ENCODE data around the gene CENATAC. TPM values are rescaled to one million over a fixed set of nuclear protein-coding genes. Genes with fewer than 3 reads are reported as not detected.

CENATAC gene
- total RNA-seq, 1 experiment from 2014 or later, result 185 TPM

DNA sequence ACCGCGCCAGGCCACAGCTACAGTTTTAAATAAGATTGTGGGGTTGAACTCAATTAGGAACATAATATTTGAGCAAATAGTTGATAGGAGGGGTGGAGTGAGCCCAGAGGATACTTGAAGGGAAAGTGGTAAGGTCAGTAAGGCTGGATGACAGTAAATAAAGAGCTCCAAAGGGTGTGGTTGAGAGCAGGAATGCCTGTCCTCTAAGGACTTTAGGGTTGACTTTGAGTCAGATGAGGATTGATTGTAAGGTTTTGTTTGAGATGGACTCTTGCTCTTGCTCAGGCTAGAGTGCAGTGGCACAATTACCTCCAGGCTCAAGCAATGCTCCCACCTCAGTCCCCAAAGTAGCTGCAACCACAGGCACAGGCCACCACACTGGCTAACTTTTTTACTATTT lies 24.0 kb upstream of the CENATAC start:
- no peaks in the 10 kb centered on the region for H3K9me3 ChIP-seq
- no peaks in the 10 kb centered on the region for H3K27me3 ChIP-seq (replicated peaks; ENCODE audit: control insufficient read depth, insufficient read depth, low read length)
- no peaks in the 10 kb centered on the region for H3K36me3 ChIP-seq (ENCODE audit: control insufficient read depth, insufficient read depth, low read length)
- intact Hi-C loops (cut with micrococcal nuclease; ENCODE audit: unreplicated experiment), result no loop called here
- Mint-ChIP-seq H3K27ac (ENCODE audit: unreplicated experiment) (no peak overlapping the region), H3K4me3 (ENCODE audit: unreplicated experiment) (no peak overlapping the region), H3K27me3 (ENCODE audit: insufficient read depth, unreplicated experiment) (no peaks in the 10 kb centered on the region), H3K36me3 (ENCODE audit: insufficient read depth, unreplicated experiment) (peaks cover 5% of the 10 kb centered on the region), H3K4me1 (ENCODE audit: low read depth, unreplicated experiment) (peaks cover 16% of the 10 kb centered on the region), H3K9me3 (ENCODE audit: unreplicated experiment) (peaks cover 18% of the 10 kb centered on the region)
- no peak overlapping the region for H3K4me3 ChIP-seq (ENCODE audit: low read depth, low read length)
- ChIA-PET CTCF (interaction anchor here (0.6 to 1.1 kb wide), 3 partner anchors 12 to 1145 kb away, joined by 3 to 5 read pairs (median 3); no protein-coding TSS in a partner anchor), POLR2A (interaction anchor here (0.6 to 1.0 kb wide), 4 partner anchors 25 to 65 kb away, joined by 3 to 13 read pairs (median 4); no protein-coding TSS in a partner anchor)
- no peak for DNase-seq
- H3K4me1 ChIP-seq, result peaks cover 6% of the 10 kb centered on the region
- BruUV-seq (replicated peaks), result no TSS peak
- no peak for TF ChIP-seq CTCF (IDR thresholded peaks at IDR 0.05; ENCODE audit: insufficient read depth in 1 of 2, low read depth in 1 of 2, low read length in 1 of 2, severe bottlenecking in 1 of 2, unreplicated experiment in 1 of 2)

- H3K4me3 Mint-ChIP-seq (ENCODE audit: unreplicated experiment), result no peak overlapping the region
- no peak for DNase-seq
- no peaks in the 10 kb centered on the region for H3K27me3 ChIP-seq (replicated peaks; ENCODE audit: control insufficient read depth, insufficient read depth, low read length)
- no peak for TF ChIP-seq CTCF (IDR thresholded peaks at IDR 0.05; ENCODE audit: insufficient read depth in 1 of 2, low read depth in 1 of 2, low read length in 1 of 2, severe bottlenecking in 1 of 2, unreplicated experiment in 1 of 2)
- ChIA-PET POLR2A (no interaction called here), CTCF (no interaction called here)
- H3K36me3 ChIP-seq (ENCODE audit: control insufficient read depth, insufficient read depth, low read length), result no peaks in the 10 kb centered on the region
- no peaks in the 10 kb centered on the region for H3K36me3 Mint-ChIP-seq (ENCODE audit: insufficient read depth, unreplicated experiment)
- no peak overlapping the region for H3K27ac Mint-ChIP-seq (ENCODE audit: unreplicated experiment)
- H3K4me1 Mint-ChIP-seq (ENCODE audit: low read depth, unreplicated experiment), result peaks cover 16% of the 10 kb centered on the region
- no TSS peak for BruUV-seq (replicated peaks)
- H3K9me3 Mint-ChIP-seq (ENCODE audit: unreplicated experiment), result peaks cover 10% of the 10 kb centered on the region
- H3K27me3 Mint-ChIP-seq (ENCODE audit: insufficient read depth, unreplicated experiment), result no peaks in the 10 kb centered on the region
- H3K9me3 ChIP-seq, result no peaks in the 10 kb centered on the region
- peaks cover 6% of the 10 kb centered on the region for H3K4me1 ChIP-seq
- no peak overlapping the region for H3K4me3 ChIP-seq (ENCODE audit: low read depth, low read length)
- intact Hi-C loops (cut with micrococcal nuclease; ENCODE audit: unreplicated experiment), result no loop called here
Observed at GRCh38 chr11:118975771-118976709, 21.9 kb upstream of the CENATAC start.

- ChIA-PET POLR2A (no interaction called here), CTCF (no interaction called here)
- intact Hi-C loops (cut with micrococcal nuclease; ENCODE audit: unreplicated experiment), result no loop called here
- Histone ChIP-seq H3K4me3 (ENCODE audit: low read depth, low read length) (no peak overlapping the region), H3K27me3 (replicated peaks; ENCODE audit: control insufficient read depth, insufficient read depth, low read length) (no peaks in the 10 kb centered on the region), H3K9me3 (no peaks in the 10 kb centered on the region), H3K4me1 (no peaks in the 10 kb centered on the region), H3K36me3 (ENCODE audit: control insufficient read depth, insufficient read depth, low read length) (no peaks in the 10 kb centered on the region)
- BruUV-seq (replicated peaks), result no TSS peak
- Mint-ChIP-seq H3K27ac (ENCODE audit: unreplicated experiment) (no peak overlapping the region), H3K9me3 (ENCODE audit: unreplicated experiment) (no peaks in the 10 kb centered on the region), H3K36me3 (ENCODE audit: insufficient read depth, unreplicated experiment) (no peaks in the 10 kb centered on the region), H3K4me1 (ENCODE audit: low read depth, unreplicated experiment) (peaks cover 7% of the 10 kb centered on the region), H3K4me3 (ENCODE audit: unreplicated experiment) (no peak overlapping the region), H3K27me3 (ENCODE audit: insufficient read depth, unreplicated experiment) (no peaks in the 10 kb centered on the region)
- no peak for DNase-seq
- no peak for TF ChIP-seq CTCF (IDR thresholded peaks at IDR 0.05; ENCODE audit: insufficient read depth in 1 of 2, low read depth in 1 of 2, low read length in 1 of 2, severe bottlenecking in 1 of 2, unreplicated experiment in 1 of 2)
Observed at GRCh38 chr11:118979434-118979833, 18.5 kb upstream of the CENATAC start.

All from Caco-2 (cell line).